K562 (cell line): ENCODE data around the gene CPNE1. TPM values are rescaled to one million over a fixed set of nuclear protein-coding genes. Genes with fewer than 3 reads are reported as not detected.
A peak's percentile ranks its signal among the peaks of the same experiment; 100 is the strongest.

ENCODE experiments used
- CCNT2 ChIP-seq: IDR thresholded peaks from 2 replicates; pipeline ENCODE4 v1.6.1; 2011; ENCODE audit warnings: borderline replicate concordance, low read depth, mild to moderate bottlenecking, moderate library complexity, mixed read lengths, low read length; ENCODE audit not compliant: insufficient read length; ENCODE audit errors: extremely low read depth
- CREB1 ChIP-seq, 2 experiments: sonication (generic) in 1 of 2; formaldehyde crosslinking in 1 of 2; IDR thresholded peaks; 2 replicates each; pipeline versions ENCODE4 v1.6.1 to v1.8.0; 2012 to 2022; ENCODE audit warnings: inconsistent platforms in 1 of 2, mild to moderate bottlenecking in 1 of 2, missing genetic modification reagents in 1 of 2, moderate library complexity in 1 of 2
- CXXC5 ChIP-seq: fragments of 250-450 bp; sonication (Bioruptor Pico); IDR thresholded peaks from 2 replicates; pipeline ENCODE4 v1.8.0; 2022; ENCODE audit warnings: inconsistent platforms, mild to moderate bottlenecking, moderate library complexity
- ETS2 ChIP-seq: IDR thresholded peaks from 2 replicates; pipeline ENCODE4 v1.6.1; 2016; ENCODE audit warnings: borderline replicate concordance, missing genetic modification characterization, mild to moderate bottlenecking, moderate library complexity, missing compliant biosample characterization; ENCODE audit not compliant: poor library complexity, severe bottlenecking
- IRF2 ChIP-seq: sonication (generic); formaldehyde crosslinking; IDR thresholded peaks from 2 replicates; pipeline ENCODE4 v1.8.1; 2022; ENCODE audit warnings: mild to moderate bottlenecking, missing genetic modification reagents
- KDM5B ChIP-seq: fragments of 200-600 bp; sonication (generic); IDR thresholded peaks from 2 replicates; pipeline ENCODE4 v1.6.1; 2012; ENCODE audit warnings: low read depth, mild to moderate bottlenecking, moderate library complexity, low read length, control low read depth, inconsistent platforms; ENCODE audit not compliant: insufficient replicate concordance
- KLF16 ChIP-seq: IDR thresholded peaks from 2 replicates; pipeline ENCODE4 v1.6.1; 2016; ENCODE audit warnings: antibody characterized with exemption
- NFE2 ChIP-seq: IDR thresholded peaks from 2 replicates; pipeline ENCODE4 v1.6.1; 2014; ENCODE audit warnings: antibody characterized with exemption, low read depth
- NRF1 ChIP-seq, 2 experiments: fragments of 450-650 bp; IDR thresholded peaks in 1 of 2; conservative IDR thresholded peaks in 1 of 2; 2 replicates each; pipeline ENCODE4 v1.6.1; 2014; ENCODE audit warnings: mild to moderate bottlenecking in 2 of 2
- PHF8 ChIP-seq: fragments of 200-600 bp; sonication (generic); IDR thresholded peaks from 2 replicates; pipeline ENCODE4 v1.6.1; 2012; ENCODE audit warnings: mixed run types, mild to moderate bottlenecking, inconsistent platforms, low read length, moderate library complexity, borderline replicate concordance
- POLR2B ChIP-seq: fragments of 450-650 bp; IDR thresholded peaks from 2 replicates; pipeline ENCODE4 v1.6.1; 2018; ENCODE audit warnings: low read depth; ENCODE audit not compliant: partially characterized antibody
- RBM25 ChIP-seq: fragments of 200-400 bp; formaldehyde crosslinking; IDR thresholded peaks from 2 replicates; pipeline ENCODE4 v1.6.1; 2018; ENCODE audit warnings: low read length, low read depth, moderate library complexity; ENCODE audit not compliant: severe bottlenecking
- RNF219 ChIP-seq: fragments of 250-450 bp; sonication (Bioruptor Pico); IDR thresholded peaks from 2 replicates; pipeline ENCODE4 v1.5.0; 2022; ENCODE audit warnings: mild to moderate bottlenecking
- SPI1 ChIP-seq: IDR thresholded peaks from 2 replicates; pipeline ENCODE4 v1.6.1; 2011; ENCODE audit warnings: low read depth, low read length, control low read depth, borderline replicate concordance
- SRF ChIP-seq, 2 experiments: fragments of 250-450, 450-650 bp in 1 of 2; sonication (Bioruptor Pico) in 1 of 2; sonication (generic) in 1 of 2; formaldehyde crosslinking; IDR thresholded peaks; 2 replicates each; pipeline versions ENCODE4 v1.5.0 to v1.5.1; 2020 to 2022; ENCODE audit warnings: mild to moderate bottlenecking in 1 of 2, missing genetic modification reagents in 1 of 2
- ZNF274 ChIP-seq: IDR thresholded peaks from 2 replicates; pipeline ENCODE4 v1.6.1; 2011; ENCODE audit warnings: low read depth, mild to moderate bottlenecking, low read length, moderate library complexity, borderline replicate concordance
- ZNF707 ChIP-seq: fragments of 250-450 bp; sonication (Bioruptor Pico); conservative IDR thresholded peaks from 2 replicates; pipeline ENCODE4 v1.8.0; 2022; ENCODE audit warnings: inconsistent platforms, mild to moderate bottlenecking, moderate library complexity
- polyA plus RNA-seq, 8 experiments: library from polyadenylated mRNA; depleted of rRNA in 4 of 8; stranded (reverse) in 5 of 8; unstranded in 3 of 8; fragments of >200 nt; fragmentation: Nextera tagmentation in 2 of 8; fragmentation: Illumina TruSeq in 1 of 8; extraction: Ambion mirVana in 2 of 8; extraction: Trizol in 1 of 8; gene quantifications; 2 replicates each; pipeline versions ENCODE4 v1.2.1 to v1.2.3, GENCODE V29; 2011 to 2014; ENCODE audit warnings: inconsistent platforms in 1 of 8, missing spikeins in 1 of 8
- total RNA-seq, 7 experiments: library from RNA; depleted of rRNA in 6 of 7; stranded (reverse); fragments of >200 nt in 6 of 7; fragmentation: Illumina TruSeq in 2 of 7; extraction: Trizol in 2 of 7; gene quantifications; 2 replicates each; pipeline versions ENCODE4 v1.2.1 to v1.2.3, GENCODE V29; 2011 to 2021; ENCODE audit warnings: low replicate concordance in 1 of 7
- TF ChIP-seq, protein P1 (sequence below), 3 experiments: fragments of 200-800 bp in 1 of 3; fragments of 250-450 bp in 1 of 3; fragments of 450-650 bp in 1 of 3; sonication (Bioruptor Pico) in 1 of 3; sonication (Bioruptor generic) in 1 of 3; formaldehyde crosslinking in 1 of 3; IDR thresholded peaks; 2 replicates each; pipeline versions ENCODE4 v1.6.1 to v1.8.0; 2016 to 2022; ENCODE audit warnings: mild to moderate bottlenecking in 2 of 3, missing genetic modification characterization in 2 of 3, missing compliant biosample characterization in 1 of 3, moderate library complexity in 1 of 3

Gene CPNE1
- total and polyA plus RNA-seq, 9 of the 15 experiments (the other 6 are each of a cell fraction or from before 2014, with no cell fraction given) = 42.1 to 102 (median 56.0) TPM

DNA sequence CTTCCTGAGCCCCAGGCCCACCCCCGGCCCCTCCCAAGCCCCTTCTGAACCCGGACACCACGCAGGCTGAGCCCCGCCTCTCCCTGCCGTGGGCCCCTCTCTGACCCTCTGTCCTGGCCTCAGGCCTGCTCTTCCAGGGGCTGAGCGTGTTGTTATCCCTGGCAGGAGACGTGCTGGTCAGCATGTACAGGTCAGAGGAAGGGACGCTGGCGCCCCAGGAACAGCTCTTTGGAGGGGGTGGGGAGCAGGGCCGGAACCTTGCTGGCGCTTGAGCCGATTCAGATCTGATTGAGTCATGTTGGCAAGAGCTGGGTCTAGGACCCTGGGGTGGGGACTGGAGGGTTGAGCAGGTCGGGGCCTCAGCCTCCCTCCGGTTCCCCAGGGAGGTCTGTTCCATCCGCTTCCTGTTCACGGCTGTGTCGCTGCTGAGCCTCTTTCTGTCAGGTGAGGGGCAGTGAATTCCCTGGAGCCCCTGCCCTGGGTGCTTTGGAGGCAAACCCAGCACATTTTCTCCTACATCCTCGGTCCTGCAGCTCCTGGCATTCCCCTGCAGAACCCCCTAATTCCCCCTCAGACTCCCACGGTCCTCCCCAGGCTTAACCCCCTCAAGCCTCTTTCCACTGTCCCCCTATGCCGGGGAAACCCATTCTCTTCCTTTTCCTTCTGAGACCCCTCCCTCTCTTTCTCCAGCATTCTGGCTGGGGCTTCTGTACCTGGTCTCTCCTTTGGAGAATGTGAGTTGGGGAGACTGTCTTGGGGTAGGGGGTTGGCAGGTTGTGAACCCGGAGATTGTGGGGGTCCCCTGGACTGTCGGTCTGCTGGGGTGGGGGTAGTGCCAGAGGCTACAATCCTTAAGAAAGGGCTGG, 47.1 kb downstream of the CPNE1 start (continued):
- no peak for TF ChIP-seq RNF219
- no peak for TF ChIP-seq ETS2 (tag)
- no peak for TF ChIP-seq KDM5B
- TF ChIP-seq NRF1 (conservative IDR thresholded peaks at IDR 0.05 in 1 of 2, IDR thresholded peaks at IDR 0.05 in 1 of 2) = peak in 1 of 2 experiments; percentile 7; a peak in 1 of 4 replicates
- TF ChIP-seq PHF8 = peak; percentile 23; the same call in 1 of the 2 replicates
- peak; percentile 8; the same call in 1 of the 2 replicates for TF ChIP-seq KLF16
- peak; percentile 4; the same call in 1 of the 2 replicates for TF ChIP-seq NFE2
- no peak for TF ChIP-seq RBM25
- TF ChIP-seq POLR2B = no peak
- TF ChIP-seq SPI1 = peak; percentile 39; the same call in 1 of the 2 replicates
- TF ChIP-seq ZNF707 (CRISPR knock-in tag) = no peak
- TF ChIP-seq SRF (CRISPR knock-in tag; IDR thresholded peaks at IDR 0.05) = peak in 1 of 2 experiments; percentile 66; a peak in 1 of 4 replicates
- TF ChIP-seq ZNF274 = no peak
- no peak for TF ChIP-seq CREB1 (IDR thresholded peaks at IDR 0.05)
- peak; percentile 38; the same call in 1 of the 2 replicates for TF ChIP-seq CREB1 (CRISPR knock-in tag; IDR thresholded peaks at IDR 0.05)
- no peak for TF ChIP-seq IRF2 (CRISPR knock-in tag)
- TF ChIP-seq CXXC5 = 0 out of 2 replicates have a peak, but pooled peaks have one; percentile 13
- TF ChIP-seq CCNT2 = peak; percentile 30
- TF ChIP-seq, protein P1, sequence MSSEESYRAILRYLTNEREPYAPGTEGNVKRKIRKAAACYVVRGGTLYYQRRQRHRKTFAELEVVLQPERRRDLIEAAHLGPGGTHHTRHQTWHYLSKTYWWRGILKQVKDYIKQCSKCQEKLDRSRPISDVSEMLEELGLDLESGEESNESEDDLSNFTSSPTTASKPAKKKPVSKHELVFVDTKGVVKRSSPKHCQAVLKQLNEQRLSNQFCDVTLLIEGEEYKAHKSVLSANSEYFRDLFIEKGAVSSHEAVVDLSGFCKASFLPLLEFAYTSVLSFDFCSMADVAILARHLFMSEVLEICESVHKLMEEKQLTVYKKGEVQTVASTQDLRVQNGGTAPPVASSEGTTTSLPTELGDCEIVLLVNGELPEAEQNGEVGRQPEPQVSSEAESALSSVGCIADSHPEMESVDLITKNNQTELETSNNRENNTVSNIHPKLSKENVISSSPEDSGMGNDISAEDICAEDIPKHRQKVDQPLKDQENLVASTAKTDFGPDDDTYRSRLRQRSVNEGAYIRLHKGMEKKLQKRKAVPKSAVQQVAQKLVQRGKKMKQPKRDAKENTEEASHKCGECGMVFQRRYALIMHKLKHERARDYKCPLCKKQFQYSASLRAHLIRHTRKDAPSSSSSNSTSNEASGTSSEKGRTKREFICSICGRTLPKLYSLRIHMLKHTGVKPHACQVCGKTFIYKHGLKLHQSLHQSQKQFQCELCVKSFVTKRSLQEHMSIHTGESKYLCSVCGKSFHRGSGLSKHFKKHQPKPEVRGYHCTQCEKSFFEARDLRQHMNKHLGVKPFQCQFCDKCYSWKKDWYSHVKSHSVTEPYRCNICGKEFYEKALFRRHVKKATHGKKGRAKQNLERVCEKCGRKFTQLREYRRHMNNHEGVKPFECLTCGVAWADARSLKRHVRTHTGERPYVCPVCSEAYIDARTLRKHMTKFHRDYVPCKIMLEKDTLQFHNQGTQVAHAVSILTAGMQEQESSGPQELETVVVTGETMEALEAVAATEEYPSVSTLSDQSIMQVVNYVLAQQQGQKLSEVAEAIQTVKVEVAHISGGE (CRISPR knock-in tag; IDR thresholded peaks at IDR 0.05) = 0 out of 6 replicates have a peak, but pooled peaks of 1 of the 3 experiments have one; percentile 9
